Transverse colon (tissue), 4 donors: Measurements from ENCODE around the gene SENP8. TPM values are rescaled to one million over a fixed set of nuclear protein-coding genes. Genes with fewer than 3 reads are reported as not detected.
A peak's percentile ranks its signal among the peaks of the same experiment; 100 is the strongest.

Experiments used
- DNase-seq: peaks from one replicate; pipeline ENCODE4 v3.0.0-alpha.2; 2019
- H3K27ac ChIP-seq, 4 donors: fragments of 200-600 bp; sonication (generic); 2 replicates each; pipeline ENCODE4 v1.5.1; 2016 to 2018; ENCODE audit warnings: inconsistent platforms in 4 of 4
- H3K27me3 ChIP-seq: fragments of 200-600 bp; sonication (generic); 2 replicates; pipeline ENCODE4 v1.5.1; 2017; ENCODE audit warnings: inconsistent platforms
- H3K36me3 ChIP-seq, 4 donors: fragments of 200-600 bp; sonication (generic); 2 replicates each; pipeline ENCODE4 v1.5.1; 2017 to 2019; ENCODE audit warnings: inconsistent platforms in 4 of 4
- H3K4me1 ChIP-seq, 4 donors: fragments of 200-600 bp; sonication (generic); 2 replicates each; pipeline ENCODE4 v1.5.1; 2017 to 2020; ENCODE audit warnings: inconsistent platforms in 4 of 4
- H3K4me3 ChIP-seq, 4 donors: fragments of 200-600 bp; sonication (generic); 1 replicate in 1 of 4; 2 replicates in 3 of 4; pipeline versions ENCODE4 v1.5.1 to v1.6.1; 2017 to 2019; ENCODE audit warnings: inconsistent platforms in 4 of 4
- H3K9me3 ChIP-seq, 2 donors: fragments of 200-600 bp; sonication (generic); 2 replicates each; pipeline ENCODE4 v1.5.1; 2017 to 2019; ENCODE audit warnings: inconsistent platforms in 2 of 2
- CTCF ChIP-seq, 5 experiments: fragments of 200-600 bp in 3 of 5; fragments of 450-650 bp in 2 of 5; sonication (generic) in 3 of 5; IDR thresholded peaks; 1 replicate in 2 of 5; 2 replicates in 3 of 5; pipeline ENCODE4 v1.5.1; 2016 to 2017; ENCODE audit warnings: antibody characterized with exemption in 5 of 5, inconsistent platforms in 3 of 5, mild to moderate bottlenecking in 2 of 5, moderate library complexity in 1 of 5
- EP300 ChIP-seq: sonication (generic); formaldehyde crosslinking; IDR thresholded peaks from one replicate; pipeline ENCODE4 v1.6.1; 2017; ENCODE audit warnings: antibody characterized with exemption, low read depth
- POLR2A ChIP-seq: fragments of 450-650 bp; IDR thresholded peaks from one replicate; pipeline ENCODE4 v1.6.1; 2016; ENCODE audit warnings: antibody characterized with exemption, mild to moderate bottlenecking, moderate library complexity
- POLR2AphosphoS5 ChIP-seq, 3 donors: sonication (generic); formaldehyde crosslinking; IDR thresholded peaks; one replicate each; pipeline ENCODE4 v1.6.1; 2016; ENCODE audit warnings: antibody characterized with exemption in 3 of 3
- WGBS, 2 donors: methylation state at CpG; one replicate each; pipeline ENCODE4 v1.1.5; 2018; ENCODE audit warnings: low coverage in 1 of 2; 5-methylcytosine and 5-hydroxymethylcytosine counted together
- in situ Hi-C, 4 donors: fragments of 200-750 bp; cut with MboI; loops; one replicate each; pipeline versions ENCODE4 v1.15.0 to v1.15.1; 2017; ENCODE audit warnings: low sequenced_read_pairs in 3 of 4, low pct_ligation_motif_present in 1 of 4, low pct_unique_long_range_greater_than_20kb in 1 of 4
- intact Hi-C: fragments of 100-400 bp; cut with DNase I; formaldehyde crosslinking; loops from one replicate; pipeline ENCODE4 v1.15.1; 2023; ENCODE audit warnings: low total_unique reads
- total RNA-seq, 4 donors: library from RNA; depleted of rRNA; stranded (reverse); fragments of >200 nt; gene quantifications; one replicate each; pipeline ENCODE4 v1.1.0, GENCODE V29; 2016

Gene SENP8
- total RNA-seq, 4 donors from 2014 or later = 2.3 to 3.8 (median 2.5) TPM

- no peak overlapping the region for H3K27ac ChIP-seq
- no peak for TF ChIP-seq CTCF (IDR thresholded peaks at IDR 0.05)
- no peak for TF ChIP-seq POLR2A
- TF ChIP-seq POLR2AphosphoS5 (IDR thresholded peaks at IDR 0.05) = no peak
- no peak for TF ChIP-seq EP300
- in situ Hi-C loops = no loop called here
- WGBS, 2 donors = 7 to 17% methylated on average over 1 to 34 of the region's 34 CpGs
- peak; percentile 33 for DNase-seq
- no peaks in the 10 kb centered on the region for H3K36me3 ChIP-seq
- intact Hi-C loops = no loop called here
- peak overlapping the region in 2 of 4 donors; percentile 20 to 34 for H3K4me3 ChIP-seq
- H3K4me1 ChIP-seq = peaks cover 5 to 8% (median 7%) of the 10 kb centered on the region in 4 donors
- H3K27me3 ChIP-seq = peaks cover 49% of the 10 kb centered on the region
- no peaks in the 10 kb centered on the region for H3K9me3 ChIP-seq
Observed at GRCh38 chr15:72184165-72184811, 66.1 kb downstream of the SENP8 start.

GRCh38 chr15:72189250-72189902, 71.2 kb downstream of the SENP8 start:
- H3K36me3 ChIP-seq = no peaks in the 10 kb centered on the region
- no peak overlapping the region for H3K27ac ChIP-seq
- no peak overlapping the region for H3K4me3 ChIP-seq
- peaks cover 1 to 2% (median 2%) of the 10 kb centered on the region in 4 donors for H3K4me1 ChIP-seq
- in situ Hi-C loops (no loop called here), intact Hi-C loops (no loop called here)
- TF ChIP-seq POLR2A (no peak), CTCF (IDR thresholded peaks at IDR 0.05) (no peak), EP300 (no peak), POLR2AphosphoS5 (IDR thresholded peaks at IDR 0.05) (no peak)
- DNase-seq = no peak
- WGBS, 2 donors = 91% methylated on average over 2 of the region's 2 CpGs; no CpG with 5 or more reads in 1 of the 2 donors
- H3K27me3 ChIP-seq = peaks cover 32% of the 10 kb centered on the region
- H3K9me3 ChIP-seq = no peaks in the 10 kb centered on the region

- in situ Hi-C loops = no loop called here
- intact Hi-C loops = no loop called here
- H3K27ac ChIP-seq = no peak overlapping the region
- peaks cover 34% of the 10 kb centered on the region for H3K27me3 ChIP-seq
- H3K4me3 ChIP-seq = no peak overlapping the region
- TF ChIP-seq EP300 (no peak), POLR2A (no peak), CTCF (IDR thresholded peaks at IDR 0.05) (no peak), POLR2AphosphoS5 (IDR thresholded peaks at IDR 0.05) (no peak)
- H3K36me3 ChIP-seq = no peaks in the 10 kb centered on the region
- no peak for DNase-seq
- WGBS, 2 donors = 58 to 71% methylated on average over 3 of the region's 3 CpGs
- H3K4me1 ChIP-seq = peaks cover 0 to 6% (median 3%) of the 10 kb centered on the region in 4 donors
- H3K9me3 ChIP-seq = no peaks in the 10 kb centered on the region
Observed at GRCh38 chr15:72192416-72192815, 74.2 kb downstream of the SENP8 start.

Other genes with a start within 250 kb of the SENP8 start
- gene MYO9A, start 253 bp upstream of the SENP8 start, total RNA-seq = 100 to 1,000 TPM in 1 of 4 donors, 10 to 100 TPM in 3; 52.4 to 103 (median 74.2) TPM
- gene GRAMD2A, start 79.4 kb downstream of the SENP8 start, total RNA-seq = 1 to 10 TPM in 1 of 4 donors, under 1 TPM in 1, not detected in 2; 0.41 to 1.4 TPM
- gene PKM, start 112.8 kb downstream of the SENP8 start, total RNA-seq = 100 to 1,000 TPM; 259 to 431 (median 291) TPM
- 100 to 1,000 TPM in 1 of 4 donors, 10 to 100 TPM in 3; 44.1 to 152 (median 57.9) TPM for gene PARP6, start 154.2 kb downstream of the SENP8 start, total RNA-seq
- 10 to 100 TPM in 1 of 4 donors, 1 to 10 TPM in 3; 1.5 to 12.9 (median 4.7) TPM for gene CELF6, start 201.8 kb downstream of the SENP8 start, total RNA-seq